Calu3 (cell line): ENCODE data around the gene AP5S1. TPM values are rescaled to one million over a fixed set of nuclear protein-coding genes. Genes with fewer than 3 reads are reported as not detected.
A peak's percentile ranks its signal among the peaks of the same experiment; 100 is the strongest.

Experiments used
- BruUV-seq: library from RNA; stranded (reverse); fragments of 400-500 nt; replicated peaks from 2 replicates; lab custom pipeline; 2021; lab: Mats Ljungman, UMichigan
- CTCF ChIA-PET: fragments of 300-600 bp; sonication (Branson Sonifier 250); formaldehyde crosslinking; loops from one replicate; lab custom pipeline; 2022; ENCODE audit warnings: antibody characterized with exemption; lab: Charles Lee
- DNase-seq: peaks from one replicate; pipeline ENCODE4 v3.0.0; 2022
- H3K27ac Mint-ChIP-seq: one replicate; pipeline ENCODE4 v1.8.0; 2022; ENCODE audit warnings: mixed read lengths; ENCODE audit not compliant: unreplicated experiment
- H3K27me3 Mint-ChIP-seq: one replicate; pipeline ENCODE4 v1.8.0; 2022; ENCODE audit warnings: mixed read lengths; ENCODE audit not compliant: unreplicated experiment
- H3K36me3 Mint-ChIP-seq: one replicate; pipeline ENCODE4 v1.8.0; 2022; ENCODE audit warnings: mild to moderate bottlenecking, moderate library complexity, mixed read lengths; ENCODE audit not compliant: insufficient read depth, unreplicated experiment
- H3K4me1 Mint-ChIP-seq: one replicate; pipeline ENCODE4 v1.8.0; 2022; ENCODE audit warnings: mild to moderate bottlenecking, low read depth, mixed read lengths; ENCODE audit not compliant: unreplicated experiment
- H3K4me3 Mint-ChIP-seq: one replicate; pipeline ENCODE4 v1.8.0; 2022; ENCODE audit warnings: mild to moderate bottlenecking, low read depth, moderate library complexity, mixed read lengths; ENCODE audit not compliant: unreplicated experiment
- H3K9me3 Mint-ChIP-seq: one replicate; pipeline ENCODE4 v1.8.0; 2022; ENCODE audit warnings: low read depth, mixed read lengths; ENCODE audit not compliant: unreplicated experiment
- intact Hi-C: fragments of 100-400 bp; cut with micrococcal nuclease; formaldehyde crosslinking; loops from one replicate; pipeline ENCODE4 v1.10.0; 2022; ENCODE audit not compliant: unreplicated experiment
- total RNA-seq: library from RNA; stranded (reverse); gene quantifications from 2 replicates; pipeline ENCODE4 v1.2.3, GENCODE V29; 2022
- TF ChIP-seq, protein P1 (sequence below): fragments of 200-600 bp; IDR thresholded peaks from one replicate; pipeline ENCODE4 v1.8.0; 2022; ENCODE audit warnings: antibody characterized with exemption; ENCODE audit not compliant: unreplicated experiment

AP5S1 gene
- total RNA-seq, 1 experiment from 2014 or later: 9.5 TPM

DNA sequence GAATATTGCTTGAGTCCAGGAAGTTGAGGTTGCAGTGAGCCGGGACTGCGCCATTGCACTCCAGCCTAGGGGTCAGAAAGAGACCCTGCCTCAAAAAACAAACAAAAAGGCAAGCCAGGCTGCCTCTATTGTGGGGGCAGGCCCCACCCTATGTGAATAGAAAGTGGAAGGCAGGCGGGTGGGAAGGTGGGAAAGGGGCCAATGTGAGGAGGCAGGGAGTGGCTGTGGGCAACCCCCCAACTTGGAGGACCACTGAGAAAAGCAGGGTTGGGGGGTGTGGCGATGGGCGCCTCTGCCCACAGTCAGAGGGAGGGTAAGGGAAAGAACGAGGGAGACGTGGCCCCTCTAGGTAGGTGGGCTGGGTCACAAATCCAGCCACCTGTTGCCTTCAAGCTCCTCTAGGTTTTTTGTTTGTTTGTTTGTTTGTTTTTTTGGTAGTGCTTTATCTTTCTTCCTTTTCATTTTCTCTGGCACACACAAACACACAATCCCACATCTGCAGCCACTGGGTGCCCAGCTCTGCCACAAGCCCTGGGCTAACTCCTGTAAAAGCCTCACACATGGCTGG is 5.3 kb upstream of the AP5S1 start:
- intact Hi-C loops: no loop called here
- H3K4me3 Mint-ChIP-seq: no peak overlapping the region
- no peaks in the 10 kb centered on the region for H3K27me3 Mint-ChIP-seq
- no peaks in the 10 kb centered on the region for H3K9me3 Mint-ChIP-seq
- BruUV-seq: no TSS peak
- H3K36me3 Mint-ChIP-seq: peaks cover 29% of the 10 kb centered on the region
- CTCF ChIA-PET: no interaction called here
- H3K27ac Mint-ChIP-seq: no peak overlapping the region
- TF ChIP-seq, protein P1, sequence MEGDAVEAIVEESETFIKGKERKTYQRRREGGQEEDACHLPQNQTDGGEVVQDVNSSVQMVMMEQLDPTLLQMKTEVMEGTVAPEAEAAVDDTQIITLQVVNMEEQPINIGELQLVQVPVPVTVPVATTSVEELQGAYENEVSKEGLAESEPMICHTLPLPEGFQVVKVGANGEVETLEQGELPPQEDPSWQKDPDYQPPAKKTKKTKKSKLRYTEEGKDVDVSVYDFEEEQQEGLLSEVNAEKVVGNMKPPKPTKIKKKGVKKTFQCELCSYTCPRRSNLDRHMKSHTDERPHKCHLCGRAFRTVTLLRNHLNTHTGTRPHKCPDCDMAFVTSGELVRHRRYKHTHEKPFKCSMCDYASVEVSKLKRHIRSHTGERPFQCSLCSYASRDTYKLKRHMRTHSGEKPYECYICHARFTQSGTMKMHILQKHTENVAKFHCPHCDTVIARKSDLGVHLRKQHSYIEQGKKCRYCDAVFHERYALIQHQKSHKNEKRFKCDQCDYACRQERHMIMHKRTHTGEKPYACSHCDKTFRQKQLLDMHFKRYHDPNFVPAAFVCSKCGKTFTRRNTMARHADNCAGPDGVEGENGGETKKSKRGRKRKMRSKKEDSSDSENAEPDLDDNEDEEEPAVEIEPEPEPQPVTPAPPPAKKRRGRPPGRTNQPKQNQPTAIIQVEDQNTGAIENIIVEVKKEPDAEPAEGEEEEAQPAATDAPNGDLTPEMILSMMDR: no peak
- DNase-seq: no peak
- peaks cover 34% of the 10 kb centered on the region for H3K4me1 Mint-ChIP-seq

GRCh38 chr20:3815703-3816315 is 4.5 kb upstream of the AP5S1 start:
- Mint-ChIP-seq H3K4me1 (peaks cover 34% of the 10 kb centered on the region), H3K36me3 (peaks cover 35% of the 10 kb centered on the region), H3K27me3 (no peaks in the 10 kb centered on the region), H3K4me3 (no peak overlapping the region), H3K9me3 (no peaks in the 10 kb centered on the region), H3K27ac (no peak overlapping the region)
- TF ChIP-seq, protein P1: no peak
- CTCF ChIA-PET: no interaction called here
- no peak for DNase-seq
- intact Hi-C loops: no loop called here
- no TSS peak for BruUV-seq

GRCh38 chr20:3818155-3819151 is 1.9 kb upstream of the AP5S1 start:
- Mint-ChIP-seq H3K27me3 (no peaks in the 10 kb centered on the region), H3K9me3 (no peaks in the 10 kb centered on the region), H3K36me3 (peaks cover 19% of the 10 kb centered on the region), H3K4me1 (peaks cover 17% of the 10 kb centered on the region), H3K27ac (no peak overlapping the region), H3K4me3 (no peak overlapping the region)
- CTCF ChIA-PET: interaction anchor here (0.6 to 4.0 kb wide), 4 partner anchors 32 to 102 kb away, joined by 3 to 25 read pairs (median 6); partner anchors contain the start of genes ADISSP and CENPB
- intact Hi-C loops: no loop called here
- no TSS peak for BruUV-seq
- peak; percentile 74 for DNase-seq
- TF ChIP-seq, protein P1: peak; percentile 55

GRCh38 chr20:3819411-3820047 is 818 bp upstream of the AP5S1 start:
- Mint-ChIP-seq H3K9me3 (no peaks in the 10 kb centered on the region), H3K4me1 (peaks cover 14% of the 10 kb centered on the region), H3K36me3 (peaks cover 21% of the 10 kb centered on the region), H3K27ac (peak overlapping the region; percentile 92), H3K27me3 (no peaks in the 10 kb centered on the region), H3K4me3 (peak overlapping the region; percentile 81)
- DNase-seq: no peak
- intact Hi-C loops: loop anchor here (2.0 kb wide), 1 partner anchor 33 kb away; the partner anchor contains the start of gene CENPB
- BruUV-seq: no TSS peak
- CTCF ChIA-PET: interaction anchor here (0.6 to 4.0 kb wide), 3 partner anchors 33 to 51 kb away, joined by 3 to 25 read pairs (median 5); partner anchors contain the start of genes CENPB and SPEF1
- TF ChIP-seq, protein P1: no peak
